ENCODE results near the gene CLDND1. TPM values are rescaled to one million over a fixed set of nuclear protein-coding genes. Genes with fewer than 3 reads are reported as not detected.

The CLDND1 gene
- total RNA-seq, 2 experiments from 2014 or later, result 168 to 185 TPM

- H3K4me3 ChIP-seq (ENCODE audit: low read length), result no peak overlapping the region
- ChIA-PET CTCF (no interaction called here), POLR2A (interaction anchor here (1.3 to 5.9 kb wide), 3 partner anchors 37 to 53 kb away, joined by 4 to 169 read pairs (median 7); no protein-coding TSS in a partner anchor)
- no peaks in the 10 kb centered on the region for H3K9me3 ChIP-seq (ENCODE audit: control insufficient read depth in 1 of 2, insufficient read depth in 1 of 2, low read length in 2 of 2)
- Mint-ChIP-seq H3K27me3 (no peaks in the 10 kb centered on the region), H3K4me1 (ENCODE audit: low read depth) (peaks cover 68% of the 10 kb centered on the region), H3K4me3 (peak overlapping the region; percentile 95), H3K9me3 (no peaks in the 10 kb centered on the region), H3K27ac (peak overlapping the region; percentile 79), H3K36me3 (ENCODE audit: low read depth) (peaks cover 79% of the 10 kb centered on the region)
- peaks cover 17% of the 10 kb centered on the region for H3K4me1 ChIP-seq (ENCODE audit: insufficient read depth, low read length)
- intact Hi-C loops (cut with DNase I, micrococcal nuclease), result loop anchor here in 1 of 2 experiments (10.0 kb wide), 1 partner anchor 485 kb away; the partner anchor contains the start of gene GABRR3
- ATAC-seq (ENCODE audit: poor library complexity) (no peak), DNase-seq (no peak)
- TF ChIP-seq CTCF (IDR thresholded peaks at IDR 0.05), result no peak
- H3K27me3 ChIP-seq (ENCODE audit: control insufficient read depth in 1 of 2, insufficient read depth in 2 of 2, low read length in 2 of 2), result no peaks in the 10 kb centered on the region
- no peak overlapping the region for H3K27ac ChIP-seq (ENCODE audit: low read depth in 1 of 2, low read length in 2 of 2)
- peaks cover 60% of the 10 kb centered on the region for H3K36me3 ChIP-seq (ENCODE audit: insufficient read depth, low read length)
Observed at GRCh38 chr3:98519351-98519750, 3.4 kb downstream of the CLDND1 start.

DNA sequence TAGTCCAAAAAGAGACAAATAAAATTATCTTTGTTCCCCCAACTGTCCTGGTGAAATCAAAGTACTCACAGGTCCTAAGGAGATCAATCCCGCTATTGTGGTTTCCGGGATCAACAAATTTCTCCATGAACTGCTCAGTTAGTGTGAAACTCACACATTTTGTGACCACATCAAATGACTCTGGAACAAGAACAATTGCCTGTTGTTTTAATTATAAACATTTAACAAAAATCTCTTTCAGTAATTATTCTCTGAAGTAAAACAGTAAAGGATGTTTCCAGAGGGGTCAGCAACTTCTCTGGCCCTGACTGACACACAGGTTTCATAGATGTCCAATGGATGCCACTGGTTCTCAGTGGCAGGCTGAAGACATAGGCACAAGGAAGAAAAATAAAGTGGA is 3.9 kb downstream of the CLDND1 start:
- Mint-ChIP-seq H3K27me3 (no peaks in the 10 kb centered on the region), H3K4me1 (ENCODE audit: low read depth) (peaks cover 68% of the 10 kb centered on the region), H3K4me3 (peak overlapping the region; percentile 95), H3K36me3 (ENCODE audit: low read depth) (peaks cover 85% of the 10 kb centered on the region), H3K27ac (peak overlapping the region; percentile 79), H3K9me3 (no peaks in the 10 kb centered on the region)
- intact Hi-C loops (cut with DNase I, micrococcal nuclease), result loop anchor here in 1 of 2 experiments (10.0 kb wide), 1 partner anchor 484 kb away; the partner anchor contains the start of gene GABRR3
- TF ChIP-seq CTCF (IDR thresholded peaks at IDR 0.05), result no peak
- Histone ChIP-seq H3K27ac (ENCODE audit: low read depth in 1 of 2, low read length in 2 of 2) (no peak overlapping the region), H3K36me3 (ENCODE audit: insufficient read depth, low read length) (peaks cover 60% of the 10 kb centered on the region), H3K27me3 (ENCODE audit: control insufficient read depth in 1 of 2, insufficient read depth in 2 of 2, low read length in 2 of 2) (no peaks in the 10 kb centered on the region), H3K9me3 (ENCODE audit: control insufficient read depth in 1 of 2, insufficient read depth in 1 of 2, low read length in 2 of 2) (no peaks in the 10 kb centered on the region), H3K4me3 (ENCODE audit: low read length) (no peak overlapping the region), H3K4me1 (ENCODE audit: insufficient read depth, low read length) (peaks cover 17% of the 10 kb centered on the region)
- ATAC-seq (ENCODE audit: poor library complexity), result no peak
- DNase-seq, result no peak
- CTCF ChIA-PET, result no interaction called here
- POLR2A ChIA-PET, result interaction anchor here (2.2 to 5.9 kb wide), 2 partner anchors 38 to 45 kb away, joined by 7 to 169 read pairs; no protein-coding TSS in a partner anchor

- H3K27ac Mint-ChIP-seq, result no peak overlapping the region
- TF ChIP-seq CTCF (IDR thresholded peaks at IDR 0.05), result no peak
- ChIA-PET CTCF (no interaction called here), POLR2A (interaction anchor here (0.6 to 1.1 kb wide), 3 partner anchors 43 to 50 kb away, joined by 3 to 5 read pairs (median 3); no protein-coding TSS in a partner anchor)
- H3K9me3 Mint-ChIP-seq, result no peaks in the 10 kb centered on the region
- intact Hi-C loops (cut with DNase I, micrococcal nuclease), result loop anchor here in 1 of 2 experiments (5.0 to 10.0 kb wide), 2 partner anchors 480 to 693 kb away; partner anchors contain the start of genes CRYBG3 and GABRR3
- H3K4me3 Mint-ChIP-seq, result no peak overlapping the region
- no peaks in the 10 kb centered on the region for H3K27me3 Mint-ChIP-seq
- H3K9me3 ChIP-seq (ENCODE audit: control insufficient read depth in 1 of 2, insufficient read depth in 1 of 2, low read length in 2 of 2), result no peaks in the 10 kb centered on the region
- peaks cover 10% of the 10 kb centered on the region for H3K4me1 ChIP-seq (ENCODE audit: insufficient read depth, low read length)
- no peaks in the 10 kb centered on the region for H3K27me3 ChIP-seq (ENCODE audit: control insufficient read depth in 1 of 2, insufficient read depth in 2 of 2, low read length in 2 of 2)
- ATAC-seq (ENCODE audit: poor library complexity) (no peak), DNase-seq (no peak)
- no peak overlapping the region for H3K27ac ChIP-seq (ENCODE audit: low read depth in 1 of 2, low read length in 2 of 2)
- H3K4me3 ChIP-seq (ENCODE audit: low read length), result no peak overlapping the region
- peaks cover 78% of the 10 kb centered on the region for H3K36me3 ChIP-seq (ENCODE audit: insufficient read depth, low read length)
- peaks cover 43% of the 10 kb centered on the region for H3K4me1 Mint-ChIP-seq (ENCODE audit: low read depth)
- H3K36me3 Mint-ChIP-seq (ENCODE audit: low read depth), result peaks cover 96% of the 10 kb centered on the region
Observed at GRCh38 chr3:98514948-98515347, 7.8 kb downstream of the CLDND1 start.
